ENCODE results near the gene KLK13. TPM values are rescaled to one million over a fixed set of nuclear protein-coding genes. Genes with fewer than 3 reads are reported as not detected.

The KLK13 gene
- total RNA-seq, 1 donor from 2014 or later = 0.56 TPM

DNA sequence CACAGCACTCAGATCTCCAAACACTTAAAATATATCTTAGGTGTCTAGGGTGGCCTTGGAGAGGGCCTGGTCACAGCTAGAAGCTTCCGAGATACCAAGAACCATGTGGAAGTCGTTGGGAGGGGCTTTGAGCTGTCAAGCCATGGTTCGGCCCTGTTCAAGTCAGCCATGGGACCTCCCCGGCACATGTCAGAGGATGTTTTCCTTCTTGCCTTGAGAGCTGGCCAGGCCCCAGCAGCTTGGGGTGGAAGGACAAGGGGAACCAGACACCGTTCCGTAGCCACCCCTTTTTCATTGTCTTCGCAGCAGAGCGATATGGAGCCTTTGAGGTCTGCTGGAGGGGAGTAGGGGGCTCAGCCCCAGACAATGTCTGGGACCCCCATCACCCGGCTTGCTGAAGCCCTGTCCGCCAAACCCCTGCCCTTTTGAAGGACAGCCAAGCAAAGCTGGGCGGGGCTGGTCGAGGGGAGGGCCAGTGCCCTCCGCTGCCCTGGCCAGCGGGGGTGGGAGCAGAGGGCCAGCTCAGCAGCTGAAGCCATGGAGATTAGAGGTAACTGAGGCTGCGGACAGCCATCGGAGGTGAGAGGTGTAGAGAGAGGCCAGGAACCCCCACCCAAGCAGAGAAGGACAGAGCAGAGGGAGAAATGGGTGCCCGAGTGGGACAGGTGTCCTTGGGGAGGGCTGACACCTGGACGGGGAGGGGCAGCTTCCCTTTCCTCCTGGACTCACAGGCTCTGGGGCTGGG, 38.9 kb downstream of the KLK13 start:
- intact Hi-C loops (cut with DNase I) = no loop called here

DNA sequence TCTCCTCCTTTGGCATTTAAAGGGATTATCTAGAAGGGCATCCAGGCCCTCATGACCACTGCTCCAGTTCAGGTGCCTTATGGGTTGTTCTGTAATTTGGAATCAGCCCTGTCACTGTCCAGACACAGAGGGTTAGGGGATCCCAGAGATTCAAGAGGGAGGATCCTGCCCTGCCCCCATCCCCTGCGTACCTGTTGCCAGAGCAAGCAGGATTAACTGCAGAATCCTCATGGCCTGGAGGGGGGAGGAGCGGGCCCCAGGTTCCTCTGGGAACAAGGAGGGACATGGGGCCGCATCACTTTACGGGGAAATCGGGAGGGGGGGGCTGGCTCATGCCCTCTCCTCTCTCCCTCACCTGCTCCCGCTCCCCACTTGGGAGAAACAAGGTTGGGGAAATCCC, 39.5 kb downstream of the KLK13 start:
- H3K4me3 ChIP-seq = no peak overlapping the region
- TF ChIP-seq, protein P1, sequence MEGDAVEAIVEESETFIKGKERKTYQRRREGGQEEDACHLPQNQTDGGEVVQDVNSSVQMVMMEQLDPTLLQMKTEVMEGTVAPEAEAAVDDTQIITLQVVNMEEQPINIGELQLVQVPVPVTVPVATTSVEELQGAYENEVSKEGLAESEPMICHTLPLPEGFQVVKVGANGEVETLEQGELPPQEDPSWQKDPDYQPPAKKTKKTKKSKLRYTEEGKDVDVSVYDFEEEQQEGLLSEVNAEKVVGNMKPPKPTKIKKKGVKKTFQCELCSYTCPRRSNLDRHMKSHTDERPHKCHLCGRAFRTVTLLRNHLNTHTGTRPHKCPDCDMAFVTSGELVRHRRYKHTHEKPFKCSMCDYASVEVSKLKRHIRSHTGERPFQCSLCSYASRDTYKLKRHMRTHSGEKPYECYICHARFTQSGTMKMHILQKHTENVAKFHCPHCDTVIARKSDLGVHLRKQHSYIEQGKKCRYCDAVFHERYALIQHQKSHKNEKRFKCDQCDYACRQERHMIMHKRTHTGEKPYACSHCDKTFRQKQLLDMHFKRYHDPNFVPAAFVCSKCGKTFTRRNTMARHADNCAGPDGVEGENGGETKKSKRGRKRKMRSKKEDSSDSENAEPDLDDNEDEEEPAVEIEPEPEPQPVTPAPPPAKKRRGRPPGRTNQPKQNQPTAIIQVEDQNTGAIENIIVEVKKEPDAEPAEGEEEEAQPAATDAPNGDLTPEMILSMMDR (IDR thresholded peaks at IDR 0.05) = no peak
- no peak overlapping the region for H3K27ac ChIP-seq
- intact Hi-C loops (cut with DNase I) = no loop called here
- ATAC-seq = peak in 1 of 2 donors; percentile 5
- H3K4me1 ChIP-seq = no peaks in the 10 kb centered on the region
- no peaks in the 10 kb centered on the region for H3K36me3 ChIP-seq
- H3K27me3 ChIP-seq (ENCODE audit: low read depth) = peaks cover 62% of the 10 kb centered on the region
- no peaks in the 10 kb centered on the region for H3K9me3 ChIP-seq
- no peak for DNase-seq

More for the DNA sequence above, 38.9 kb downstream of the KLK13 start:
- peak in 1 of 2 donors; percentile 58 for ATAC-seq
- Histone ChIP-seq H3K4me3 (no peak overlapping the region), H3K27ac (no peak overlapping the region), H3K9me3 (no peaks in the 10 kb centered on the region), H3K36me3 (no peaks in the 10 kb centered on the region), H3K27me3 (ENCODE audit: low read depth) (peaks cover 61% of the 10 kb centered on the region), H3K4me1 (no peaks in the 10 kb centered on the region)
- TF ChIP-seq, protein P1 (IDR thresholded peaks at IDR 0.05) = no peak
- no peak for DNase-seq

GRCh38 chr19:51024924-51025323, 40.0 kb downstream of the KLK13 start:
- Histone ChIP-seq H3K27me3 (ENCODE audit: low read depth) (peaks cover 62% of the 10 kb centered on the region), H3K4me3 (no peak overlapping the region), H3K9me3 (no peaks in the 10 kb centered on the region), H3K4me1 (no peaks in the 10 kb centered on the region), H3K36me3 (no peaks in the 10 kb centered on the region), H3K27ac (no peak overlapping the region)
- no peak for ATAC-seq
- intact Hi-C loops (cut with DNase I) = no loop called here
- DNase-seq = no peak
- TF ChIP-seq, protein P1 (IDR thresholded peaks at IDR 0.05) = no peak

GRCh38 chr19:51023946-51024345, 40.9 kb downstream of the KLK13 start:
- no peak for ATAC-seq
- no peak overlapping the region for H3K27ac ChIP-seq
- no peak for DNase-seq
- H3K4me3 ChIP-seq = no peak overlapping the region
- TF ChIP-seq, protein P1 (IDR thresholded peaks at IDR 0.05) = no peak
- no peaks in the 10 kb centered on the region for H3K36me3 ChIP-seq
- intact Hi-C loops (cut with DNase I) = no loop called here
- H3K9me3 ChIP-seq = no peaks in the 10 kb centered on the region
- H3K4me1 ChIP-seq = peaks cover 10% of the 10 kb centered on the region
- peaks cover 65% of the 10 kb centered on the region for H3K27me3 ChIP-seq (ENCODE audit: low read depth)

DNA sequence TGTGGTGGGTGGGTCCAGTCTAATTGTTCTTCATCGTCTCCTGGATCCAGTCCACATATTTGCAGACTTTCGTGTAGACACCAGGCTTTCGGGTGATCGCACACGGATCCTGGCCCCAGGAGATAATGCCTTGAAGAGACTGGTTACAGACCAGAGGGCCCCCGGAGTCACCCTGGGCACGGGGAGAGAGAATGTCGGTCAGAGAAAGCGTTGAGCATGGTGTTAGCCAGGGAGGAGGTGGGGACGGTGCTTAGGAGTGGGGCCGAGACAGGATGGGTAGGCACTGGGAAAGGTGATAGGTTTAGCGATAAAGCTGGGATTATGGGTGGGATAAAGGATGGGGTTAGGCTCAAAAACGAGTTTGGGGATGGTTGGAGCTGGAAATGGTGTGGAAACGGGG, 42.4 kb downstream of the KLK13 start:
- Histone ChIP-seq H3K4me3 (no peak overlapping the region), H3K4me1 (peaks cover 13% of the 10 kb centered on the region), H3K36me3 (no peaks in the 10 kb centered on the region), H3K27me3 (ENCODE audit: low read depth) (peaks cover 67% of the 10 kb centered on the region), H3K9me3 (no peaks in the 10 kb centered on the region), H3K27ac (no peak overlapping the region)
- ATAC-seq (no peak), DNase-seq (no peak)
- TF ChIP-seq, protein P1 (IDR thresholded peaks at IDR 0.05) = no peak
- intact Hi-C loops (cut with DNase I) = no loop called here
